Stimulated activated CD4-positive, alpha-beta T cell treated with anti-CD3 and anti-CD28 coated beads, Interleukin-15, amount 100 ng/mL, for 48 hours (primary cell): ENCODE measurements around the gene VARS2.

Source experiments
- DNase-seq, 2 donors: peaks; one replicate each; pipeline ENCODE4 v3.0.0-alpha.2; 2020; ENCODE audit warnings: low read depth in 2 of 2

Gene VARS2

DNA sequence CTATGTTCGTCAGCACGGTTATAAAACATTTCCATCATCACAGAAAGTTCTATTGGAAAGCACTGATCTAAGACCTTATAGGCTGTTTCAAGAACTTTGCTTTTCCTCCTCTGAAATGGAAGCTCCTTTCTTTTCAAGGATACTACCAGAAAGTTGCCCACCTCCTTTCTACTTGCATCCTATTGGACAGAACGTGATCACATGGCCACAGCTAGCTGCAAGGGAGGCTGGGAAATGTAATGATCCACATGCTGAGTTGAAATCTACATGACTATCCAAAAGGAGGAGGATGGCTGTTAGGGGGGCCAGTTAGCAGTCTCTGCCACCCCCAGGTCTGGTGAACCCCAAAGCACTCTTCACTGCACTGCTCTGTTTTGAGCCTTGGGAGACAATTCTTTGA, 14.6 kb downstream of the VARS2 start:
- DNase-seq: no peak

DNA sequence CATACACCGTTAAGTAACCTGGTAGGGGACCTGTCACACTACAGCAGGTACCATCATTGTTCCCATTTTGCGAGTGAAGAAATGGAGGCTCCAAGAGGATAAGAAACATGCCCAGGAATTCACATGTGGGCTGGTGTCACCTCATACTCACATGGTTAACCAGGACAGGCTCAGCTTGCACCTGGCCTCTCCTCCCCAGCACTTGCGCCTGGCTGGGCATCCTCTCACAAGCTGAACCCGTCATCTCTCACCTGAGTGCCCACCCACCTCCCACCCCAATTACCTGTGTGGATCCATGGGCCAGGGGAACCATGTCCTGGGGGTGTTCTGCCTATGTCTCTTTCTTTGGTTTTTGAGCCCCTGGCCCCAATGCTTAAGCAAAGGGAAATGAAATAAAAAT, 16.5 kb downstream of the VARS2 start:
- DNase-seq: no peak

DNA sequence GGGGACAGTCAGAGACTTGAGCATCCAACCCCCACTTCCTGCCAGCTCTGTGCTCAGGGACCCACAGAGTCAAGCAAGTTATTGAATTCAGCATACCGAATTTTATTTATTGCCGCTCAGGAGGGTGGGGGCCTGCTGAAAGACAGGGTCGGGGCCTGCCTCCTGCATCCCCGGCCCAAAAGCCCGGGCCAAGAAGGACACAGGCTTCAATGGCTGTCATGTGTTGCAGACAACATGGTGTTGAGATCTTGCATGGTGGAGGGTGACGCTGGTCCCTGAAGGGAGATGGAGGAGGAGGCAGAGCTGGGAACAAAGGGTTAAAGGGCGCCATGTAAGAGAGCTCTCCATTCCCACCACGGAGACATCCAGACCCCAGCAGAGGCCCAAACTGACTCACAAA, 17.2 kb downstream of the VARS2 start:
- no peak for DNase-seq

DNA sequence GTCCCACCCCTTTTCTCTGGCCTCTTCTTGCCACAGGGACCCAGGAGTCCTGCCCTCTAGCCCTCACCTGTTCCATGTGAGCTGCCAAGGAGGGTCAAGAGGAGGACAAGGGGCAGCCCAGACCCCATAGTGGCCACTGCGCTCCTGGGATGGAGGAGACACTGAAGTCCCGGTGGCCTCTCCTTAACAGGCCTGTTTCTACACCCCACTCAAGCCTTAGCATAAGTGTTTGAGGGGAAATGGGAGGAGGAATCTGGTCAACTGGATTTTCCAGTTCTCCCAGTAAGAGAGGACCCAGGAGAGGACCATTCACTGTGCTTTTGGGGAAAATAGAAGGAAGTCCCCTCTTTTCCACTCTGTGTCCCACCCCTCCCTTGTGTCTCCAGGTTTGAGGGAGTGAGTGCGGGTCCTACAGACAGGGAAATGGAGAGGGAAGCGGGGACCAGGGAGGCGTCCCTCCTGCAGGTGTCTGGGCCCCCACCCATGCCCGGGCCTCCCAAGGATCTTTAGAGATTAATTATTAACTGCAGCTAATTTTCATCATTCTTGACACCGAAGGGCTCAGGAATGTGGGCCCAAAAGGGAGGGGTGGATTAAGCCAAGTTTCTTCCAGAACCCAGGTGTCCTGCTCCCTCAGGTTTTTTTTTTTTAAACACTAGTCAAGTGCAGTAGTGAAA, 18.1 kb downstream of the VARS2 start, which contains the start of gene SFTA2:
Gene SFTA2 (minus strand): TSS at position 202 of the 677 bp plus-strand sequence. CDS start 74 bp downstream, at position 128.
- no peak for DNase-seq

DNA sequence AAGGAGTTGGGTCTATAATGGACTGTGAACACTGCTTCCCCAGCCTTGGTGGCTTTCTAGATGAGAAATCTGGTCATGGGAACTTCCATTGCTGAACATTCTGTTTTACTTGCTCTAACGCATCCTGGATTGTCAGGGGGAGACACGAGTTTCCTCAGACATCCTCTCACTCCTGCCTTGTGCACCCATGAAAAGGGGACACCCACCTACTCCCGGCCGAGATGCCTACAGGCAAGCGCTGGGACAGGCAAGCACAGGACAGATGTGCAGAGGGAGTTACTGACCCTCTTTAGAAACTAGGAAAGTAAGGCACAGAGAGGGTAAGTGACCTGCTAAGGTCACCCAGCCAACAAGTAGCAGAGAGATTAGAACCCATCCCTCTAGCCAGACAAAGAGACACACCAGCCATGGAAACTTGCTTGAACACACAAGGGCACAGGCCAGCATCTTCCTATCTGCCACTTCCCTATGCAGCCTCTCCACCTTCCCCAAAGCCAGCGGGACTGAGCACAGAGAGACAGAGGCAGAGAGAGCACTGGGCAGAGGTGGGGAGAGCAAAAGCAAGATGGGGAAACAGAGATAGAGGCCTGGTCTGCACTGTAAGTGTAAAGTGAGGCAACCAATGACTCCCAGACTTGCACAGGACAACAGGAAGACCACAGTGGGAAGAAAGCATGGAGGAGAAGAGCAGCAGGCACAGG, 18.8 kb downstream of the VARS2 start:
- DNase-seq: no peak

DNA sequence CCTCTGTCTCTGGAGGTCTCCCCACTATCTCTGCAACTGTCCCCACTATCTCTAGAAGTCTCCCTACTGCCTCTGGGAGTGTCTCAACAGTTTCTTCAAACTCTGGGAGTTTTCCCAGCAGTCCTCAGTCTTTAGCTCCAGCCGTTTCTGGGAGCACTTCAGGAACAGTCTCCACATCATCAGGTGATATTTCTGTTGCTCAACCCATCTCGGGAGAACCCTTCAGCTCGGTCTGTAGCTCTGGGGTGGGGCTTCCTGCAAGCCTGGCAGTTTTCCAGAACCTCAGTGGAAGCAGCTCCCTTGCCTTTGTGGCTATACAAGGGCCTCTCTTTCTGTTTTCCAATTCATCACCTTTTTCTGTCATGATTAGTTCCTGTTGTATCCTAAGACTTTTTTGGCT, 21.0 kb downstream of the VARS2 start:
- DNase-seq: no peak

DNA sequence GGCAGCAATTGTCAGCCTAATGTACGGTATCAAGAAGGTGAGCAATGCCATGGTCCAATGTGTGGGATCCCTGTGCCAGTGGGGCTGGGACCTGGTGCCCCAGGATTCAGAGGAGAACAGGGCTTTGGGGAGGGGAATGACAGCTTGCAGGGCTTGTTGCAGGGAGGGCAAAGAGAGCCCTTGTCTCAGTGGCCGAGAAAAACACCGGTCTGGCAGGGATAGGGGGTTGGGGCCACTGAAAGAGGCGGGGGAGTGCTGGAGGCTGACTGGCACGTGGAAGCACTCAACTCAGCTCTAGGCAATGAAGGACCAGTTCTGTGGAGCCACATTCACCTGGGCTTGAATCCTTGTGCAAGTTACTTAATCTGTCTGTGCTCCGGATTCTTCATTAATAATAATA, 23.2 kb downstream of the VARS2 start:
- DNase-seq: no peak

DNA sequence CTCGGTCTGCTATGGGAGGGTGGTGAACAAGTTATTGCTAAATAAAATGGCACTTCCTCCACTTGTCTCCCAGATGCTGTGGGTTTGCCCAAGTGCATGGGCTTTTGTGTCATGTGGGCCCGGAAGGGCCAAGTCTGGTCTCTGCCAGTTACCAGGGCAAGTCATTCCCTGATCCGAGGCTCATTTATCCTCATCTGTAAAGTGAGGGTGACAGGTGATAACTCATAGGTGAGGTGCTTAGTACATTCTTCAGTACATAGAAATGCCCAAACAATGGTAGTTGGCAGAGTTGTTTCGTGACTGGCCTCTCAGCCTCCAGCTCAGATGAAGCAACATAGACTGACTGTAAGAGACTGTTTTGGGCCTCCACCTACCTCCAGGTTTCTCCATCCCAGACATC, 24.7 kb downstream of the VARS2 start:
- DNase-seq: no peak

GRCh38 chr6:30939473-30939872, 25.4 kb downstream of the VARS2 start:
- no peak for DNase-seq

DNA sequence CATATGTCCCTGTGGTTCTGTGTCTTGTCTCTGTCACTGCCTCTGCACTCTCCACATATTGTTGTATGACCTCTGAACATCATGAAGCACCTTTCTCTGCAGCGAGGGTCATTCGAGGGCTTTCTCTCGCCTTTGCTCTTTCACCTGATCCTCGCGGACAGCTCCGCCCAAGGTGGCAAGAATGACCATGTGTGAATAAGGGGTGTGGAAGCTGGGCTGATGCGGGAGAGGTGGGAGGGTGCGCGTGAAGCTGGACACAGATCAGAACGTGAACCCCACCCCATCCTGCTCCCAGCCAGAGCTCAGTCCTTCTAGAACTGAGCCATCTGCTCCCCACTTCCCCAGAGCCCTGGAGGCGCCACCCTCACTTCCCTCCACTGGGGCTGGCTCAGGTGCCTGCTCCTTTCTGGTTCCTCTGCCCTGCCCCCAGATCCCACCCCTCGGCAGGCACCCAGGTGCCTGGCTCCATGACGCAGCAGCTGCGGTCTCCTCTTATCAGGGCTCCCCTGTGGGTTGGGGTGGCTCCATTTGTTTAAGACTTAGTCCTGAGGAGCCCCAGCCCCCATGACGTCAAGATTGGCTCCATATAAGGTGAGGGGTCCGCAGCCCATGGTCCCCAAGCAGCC, 26.4 kb downstream of the VARS2 start, which contains the start of gene MUCL3:
Gene MUCL3 (plus strand): TSS at position 613 of the 626 bp plus-strand sequence. CDS start 27 bp downstream, outside the sequence.
- no peak for DNase-seq

GRCh38 chr6:30942338-30943060, 28.5 kb downstream of the VARS2 start:
- DNase-seq: no peak

DNA sequence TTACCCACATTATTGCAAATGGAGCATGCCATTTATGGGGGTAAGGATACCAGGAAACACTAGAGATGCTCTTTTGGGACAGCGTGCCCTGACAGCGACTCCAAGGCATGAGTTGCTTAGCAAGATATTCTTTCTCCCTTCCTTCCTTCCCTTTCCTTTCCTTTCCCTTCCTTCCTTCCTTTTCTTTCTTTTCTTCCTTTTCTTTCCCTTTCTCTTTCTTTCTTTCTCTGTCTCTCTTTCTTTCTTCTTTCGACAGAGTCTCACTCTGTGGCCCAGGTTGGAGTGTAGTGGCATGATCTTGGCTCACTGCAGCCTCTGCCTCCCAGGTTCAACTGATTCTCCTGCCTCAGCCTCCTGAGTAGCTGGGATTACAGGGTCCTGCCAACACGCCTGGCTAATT, 30.0 kb downstream of the VARS2 start:
- DNase-seq: no peak

- no peak for DNase-seq
Observed at GRCh38 chr6:30945281-30945680, 31.2 kb downstream of the VARS2 start.

- no peak for DNase-seq
Observed at GRCh38 chr6:30947231-30947630, 33.2 kb downstream of the VARS2 start.

- no peak for DNase-seq
Observed at GRCh38 chr6:30948811-30949210, 34.8 kb downstream of the VARS2 start.

- DNase-seq: no peak
Observed at GRCh38 chr6:30951907-30952469, 38.0 kb downstream of the VARS2 start.

GRCh38 chr6:30954631-30955366, 40.8 kb downstream of the VARS2 start:
- no peak for DNase-seq

GRCh38 chr6:30955367-30956042, 41.5 kb downstream of the VARS2 start:
- peak; percentile 77 to 82 for DNase-seq

DNA sequence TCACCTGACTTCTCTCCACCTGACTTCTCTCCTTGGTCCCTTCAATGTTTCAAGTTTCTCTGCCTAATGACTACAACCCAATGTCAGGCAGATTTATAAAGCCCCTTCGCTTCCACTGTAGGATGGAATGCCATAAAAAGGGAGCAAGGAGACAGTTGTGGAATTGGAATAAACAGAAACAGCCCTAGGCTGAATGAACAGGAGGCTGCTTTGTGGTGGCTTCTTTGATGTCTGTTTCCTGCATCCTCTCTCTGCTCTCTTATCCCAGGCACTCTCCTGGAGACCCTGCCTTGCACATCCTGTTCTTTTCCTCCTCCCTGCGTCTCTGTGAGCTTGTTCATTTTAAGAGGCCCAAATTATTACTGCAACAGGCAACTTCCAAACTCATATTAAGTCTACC, 43.7 kb downstream of the VARS2 start:
- DNase-seq: no peak

DNA sequence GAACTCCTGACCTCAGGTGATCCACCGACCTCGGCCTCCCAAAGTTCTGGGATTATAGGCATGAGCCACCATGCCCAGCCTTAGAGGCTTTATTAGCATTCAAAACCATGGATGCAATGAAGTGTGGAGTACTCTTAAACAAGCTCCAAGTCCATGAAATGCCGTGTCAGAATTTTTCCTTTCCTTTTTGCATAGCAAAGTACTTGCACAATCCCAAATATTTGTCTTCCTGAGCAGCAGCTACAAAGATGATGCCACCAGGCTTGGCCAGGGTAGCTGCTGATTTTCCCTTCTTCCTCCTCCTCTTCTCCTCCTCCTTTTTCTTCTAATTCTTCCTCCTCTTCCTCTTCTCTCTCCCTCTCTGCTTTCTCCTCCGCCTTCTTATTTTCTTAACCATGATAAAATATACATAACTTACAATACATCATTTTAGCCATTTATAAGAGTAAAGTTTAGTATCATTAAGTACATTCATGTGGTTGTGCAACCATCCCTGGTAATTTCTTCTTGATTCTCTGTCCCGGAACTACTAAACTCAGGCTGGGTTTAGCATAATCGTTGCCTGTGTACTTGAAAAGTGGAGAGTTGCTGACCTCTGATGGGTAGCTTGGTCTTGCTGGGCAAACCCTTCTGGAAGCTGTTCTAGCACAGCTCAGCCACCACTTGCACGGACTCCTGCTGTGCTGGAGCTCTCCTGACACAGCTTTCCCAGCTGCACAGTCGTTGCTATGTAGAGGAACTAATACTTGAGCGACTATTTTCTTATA, 47.1 kb downstream of the VARS2 start:
- DNase-seq: no peak
